Stimulated activated CD8-positive, alpha-beta memory T cell treated with anti-CD3 and anti-CD28 coated beads, Interleukin-12 subunit alpha, Interleukin-12 subunit beta, amount 100 ng/mL, for 24 hours (primary cell): ENCODE measurements around the gene SLC30A10.
"Not testable (repeated sequence)": the region's sequence is repeated elsewhere in the genome, so short reads cannot be mapped to it uniquely, and the experiment has no call there.

ENCODE experiments used
- DNase-seq: peaks from one replicate; pipeline ENCODE4 v3.0.0-alpha.2; 2020; ENCODE audit errors: extremely low read depth

SLC30A10 gene

DNA sequence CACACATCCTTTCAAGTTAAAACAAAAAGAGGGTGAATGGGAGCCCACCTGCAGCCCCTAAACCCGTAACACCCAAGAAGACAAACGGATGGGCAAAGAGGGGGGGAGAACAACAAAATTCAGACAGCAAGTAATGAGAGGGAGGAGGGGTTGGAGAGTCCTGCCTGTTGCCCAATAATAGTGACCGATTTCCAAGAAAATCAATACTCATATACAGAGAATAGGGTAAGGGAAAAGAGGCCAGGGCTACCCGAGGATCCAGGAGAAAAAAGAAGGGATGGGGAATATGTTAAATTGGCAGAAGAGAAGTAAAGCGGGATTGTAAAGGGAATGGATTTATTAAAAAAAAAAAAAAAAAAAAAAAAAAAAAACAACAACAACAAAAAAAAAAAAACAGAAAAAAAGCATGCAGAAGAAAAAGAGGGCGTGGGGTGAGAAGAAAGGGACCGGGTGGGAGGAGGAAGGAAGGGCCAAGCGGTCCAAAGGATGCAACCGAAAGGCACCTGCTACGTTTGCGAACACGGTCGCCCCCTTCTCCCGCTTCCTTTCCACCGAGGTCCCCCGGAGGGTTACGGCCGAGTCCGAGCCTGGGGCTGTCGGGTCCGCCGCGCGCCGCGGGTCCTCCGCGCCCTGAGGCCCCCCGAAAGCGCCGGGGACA is 930 bp downstream of the SLC30A10 start:
- DNase-seq = no peak

DNA sequence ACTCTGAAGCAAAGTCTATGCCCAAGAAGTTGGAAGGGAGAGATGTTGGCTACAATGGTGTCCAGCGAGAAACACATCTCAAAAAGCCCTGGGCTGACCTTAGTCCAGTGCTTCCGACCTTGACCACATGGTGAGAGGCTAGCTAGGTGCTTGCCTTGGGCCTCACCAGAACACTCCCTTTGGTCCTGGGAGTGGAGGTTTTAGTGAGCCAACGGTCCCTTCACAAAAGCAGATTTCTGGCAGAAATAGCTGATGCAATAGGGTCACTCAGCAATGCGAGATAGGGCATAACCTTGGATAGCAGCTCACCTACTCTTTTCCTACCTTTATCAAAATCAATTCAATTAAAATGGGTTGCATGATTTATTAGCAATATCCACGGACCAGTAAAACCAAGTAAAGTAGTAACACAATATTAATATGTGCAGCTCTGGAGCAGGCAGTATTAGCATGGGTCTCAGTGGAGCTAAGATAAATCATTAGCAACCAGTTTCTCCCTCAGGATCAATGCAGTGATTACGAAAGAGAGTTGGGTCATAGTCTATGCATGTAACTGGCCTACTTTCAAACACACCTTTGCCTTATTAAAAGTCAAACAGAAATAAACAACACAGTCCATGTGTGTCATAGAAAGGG is 1.9 kb downstream of the SLC30A10 start:
- DNase-seq = no peak

DNA sequence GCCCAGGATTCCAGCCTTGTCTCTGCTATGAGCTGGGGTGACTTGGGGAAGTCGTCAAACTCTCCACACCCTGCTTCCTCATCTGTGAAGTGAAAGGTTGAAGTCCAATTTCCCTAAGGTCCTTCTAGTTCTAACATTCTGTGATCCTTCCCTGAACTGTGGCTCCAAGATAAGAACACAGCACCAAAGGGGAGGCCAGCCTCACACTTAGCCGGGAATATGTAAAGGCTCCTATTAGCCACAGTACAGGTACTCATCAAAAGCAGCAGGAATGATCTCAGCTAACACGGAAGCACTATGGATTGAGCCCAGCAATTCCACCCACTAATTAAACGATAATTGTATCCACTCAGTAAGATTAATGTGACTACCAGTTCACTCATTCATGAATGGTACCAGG is 4.0 kb downstream of the SLC30A10 start:
- DNase-seq = no peak

- DNase-seq = no peak
Observed at GRCh38 chr1:219917851-219918466, 10.4 kb downstream of the SLC30A10 start.

GRCh38 chr1:219917281-219917680 is 11.1 kb downstream of the SLC30A10 start:
- no peak for DNase-seq

DNA sequence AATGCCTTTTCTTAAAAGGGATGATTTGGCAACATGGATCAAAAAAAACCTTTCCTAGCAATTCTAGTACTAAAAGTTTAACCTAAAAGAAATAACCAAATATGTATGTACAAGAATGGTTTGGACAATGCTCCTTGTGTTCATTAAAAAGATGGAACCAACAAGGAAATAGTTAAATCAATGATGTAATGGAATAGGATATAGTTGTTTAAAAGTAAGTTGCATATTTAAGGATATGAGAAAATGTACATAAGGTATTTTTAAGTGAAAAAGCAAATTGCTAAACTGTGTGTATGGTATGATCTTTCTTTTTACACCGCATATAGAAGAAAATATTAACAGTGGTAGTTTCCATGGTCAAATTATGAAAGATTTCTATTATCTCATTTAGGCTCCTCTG is 12.1 kb downstream of the SLC30A10 start:
- DNase-seq = no peak

DNA sequence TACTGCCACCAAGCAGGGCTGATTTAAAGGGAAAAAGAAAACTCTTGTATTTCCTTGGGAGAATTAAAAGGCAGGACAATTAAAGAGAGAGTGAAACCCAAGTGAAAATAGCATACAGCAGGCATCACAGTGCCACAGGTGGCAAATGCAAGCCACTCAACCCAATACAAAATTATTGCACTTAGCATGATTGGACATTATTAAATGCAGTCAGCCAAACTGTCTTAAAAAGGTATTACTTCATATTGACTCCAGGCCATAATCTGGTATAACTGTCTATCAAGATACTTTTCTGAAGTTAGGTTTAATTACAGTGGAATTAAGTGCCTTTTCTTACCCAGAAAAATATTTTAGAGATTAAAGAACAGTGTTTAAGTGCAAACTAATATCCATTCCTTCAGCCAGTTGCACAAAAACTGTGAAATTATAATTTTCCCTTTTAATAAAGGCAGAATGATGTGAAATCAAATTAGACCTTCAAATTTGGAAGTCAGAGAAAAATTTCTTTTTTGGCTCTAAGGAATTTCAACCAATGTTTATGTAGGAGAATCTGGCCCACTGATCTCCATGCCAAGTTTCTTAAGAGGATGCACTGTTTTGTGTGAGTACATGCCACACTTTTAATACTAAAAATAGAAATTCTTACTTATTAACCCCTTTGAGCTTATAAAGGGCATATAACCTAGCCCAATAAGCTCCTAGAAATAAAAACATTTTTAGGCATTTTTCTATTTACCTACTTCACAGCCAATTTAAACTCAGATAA is 15.2 kb downstream of the SLC30A10 start:
- DNase-seq = no peak

DNA sequence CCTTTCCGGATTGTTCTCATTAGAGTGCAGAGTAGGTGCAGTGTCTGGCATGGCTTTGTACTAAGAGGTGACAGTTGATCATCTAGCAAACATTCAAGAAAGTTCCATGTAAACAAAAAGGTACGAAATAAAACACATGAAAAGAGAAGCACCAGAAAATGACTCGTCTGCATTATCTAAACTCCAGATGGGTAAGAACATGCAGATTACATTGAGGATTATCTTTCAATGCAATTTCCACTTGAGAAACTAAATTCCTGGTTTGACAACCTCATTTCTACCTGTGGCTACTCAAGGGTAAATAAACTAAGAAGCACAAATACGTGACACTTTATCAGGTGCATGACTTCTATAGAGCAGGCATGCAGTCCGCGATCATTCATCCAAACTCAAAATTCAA is 17.6 kb downstream of the SLC30A10 start:
- DNase-seq = no peak

GRCh38 chr1:219909476-219909875 is 18.9 kb downstream of the SLC30A10 start:
- no peak for DNase-seq

GRCh38 chr1:219908170-219908569 is 20.2 kb downstream of the SLC30A10 start:
- no peak for DNase-seq

- no peak for DNase-seq
Observed at GRCh38 chr1:219907772-219908070, 20.6 kb downstream of the SLC30A10 start.

GRCh38 chr1:219906924-219907771 is 21.2 kb downstream of the SLC30A10 start:
- no peak for DNase-seq

DNA sequence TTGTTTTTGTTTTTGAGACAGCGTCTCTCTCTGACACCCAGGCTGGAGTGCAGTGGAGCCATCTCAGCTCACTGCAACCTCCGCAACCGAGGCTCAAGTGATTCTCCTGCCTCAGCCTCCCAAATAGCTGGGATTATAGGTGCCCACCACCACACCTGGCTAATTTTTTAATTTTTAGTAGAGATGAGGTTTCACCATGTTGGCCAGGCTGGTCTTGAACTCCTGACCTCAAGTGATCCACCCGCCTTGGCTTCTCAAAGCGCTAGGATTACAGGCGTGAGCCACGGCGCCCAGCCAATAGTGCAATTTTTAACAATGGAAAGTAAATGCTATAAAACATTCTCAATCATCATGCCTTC is 21.8 kb downstream of the SLC30A10 start:
- not testable (repeated sequence) for DNase-seq

- no peak for DNase-seq
Observed at GRCh38 chr1:219905524-219905923, 22.8 kb downstream of the SLC30A10 start.

DNA sequence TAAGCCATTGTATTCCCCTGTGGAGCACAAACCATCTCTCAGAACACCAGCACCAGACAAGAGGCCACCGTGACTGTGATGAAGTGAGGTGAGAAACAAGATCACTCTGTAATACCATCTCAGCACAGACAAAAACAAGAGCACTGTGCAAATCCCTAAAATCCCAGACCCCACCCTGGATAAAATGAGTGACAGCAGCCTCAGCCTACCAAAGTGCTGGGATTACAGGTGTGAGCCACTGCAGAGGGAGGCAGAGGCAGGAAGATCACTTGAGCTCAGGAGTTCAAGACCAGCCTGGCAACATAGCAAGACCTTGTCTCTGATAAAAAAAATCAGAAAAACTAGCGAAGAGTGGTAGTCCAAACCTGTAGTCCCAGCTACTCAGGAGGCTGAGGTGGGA is 23.4 kb downstream of the SLC30A10 start:
- no peak for DNase-seq

DNA sequence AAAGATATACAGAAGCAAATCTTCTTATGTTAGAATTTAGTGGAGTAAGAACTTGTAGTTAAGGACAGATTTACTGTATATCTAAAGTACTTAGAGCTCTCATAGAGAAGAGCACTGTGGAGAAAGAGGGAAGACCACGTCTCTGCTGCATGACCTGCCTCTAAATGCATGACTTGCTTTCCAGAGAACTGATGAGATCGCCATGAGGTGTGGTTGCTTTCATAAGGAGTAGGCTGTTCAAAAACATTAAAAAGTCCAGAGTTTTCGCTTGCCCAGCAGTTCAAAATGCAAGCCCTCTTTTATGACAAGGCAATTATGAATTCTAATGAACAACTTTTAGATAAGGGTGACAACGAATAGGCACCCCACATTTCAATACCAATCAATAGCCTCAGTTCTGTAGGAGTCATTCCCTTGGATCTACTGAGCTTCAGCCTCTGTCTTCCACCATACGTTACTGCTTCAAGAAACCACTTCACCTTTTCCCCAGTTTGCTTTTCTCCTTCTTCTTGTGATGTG is 24.9 kb downstream of the SLC30A10 start:
- no peak for DNase-seq

DNA sequence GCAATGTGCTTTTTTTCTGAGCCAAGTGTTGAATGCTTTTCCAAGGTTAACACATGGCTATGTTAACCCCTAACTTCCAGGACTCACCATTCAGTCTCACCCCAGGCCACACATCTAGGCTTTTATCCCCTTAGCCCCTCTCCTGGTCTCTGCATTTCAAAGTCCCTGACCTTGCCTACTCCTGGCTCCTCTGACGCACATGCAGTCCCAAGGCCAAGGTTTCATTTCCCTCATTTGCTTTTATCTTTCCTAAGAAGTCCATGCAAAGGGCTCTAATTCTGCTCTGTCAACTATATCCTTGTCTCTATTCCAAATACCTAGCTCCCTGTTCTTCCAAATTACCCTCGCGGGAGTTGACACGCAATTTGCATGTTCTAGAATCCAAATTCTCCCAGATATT is 25.4 kb downstream of the SLC30A10 start:
- DNase-seq = no peak

GRCh38 chr1:219900882-219901281 is 27.5 kb downstream of the SLC30A10 start:
- DNase-seq = no peak

- DNase-seq = no peak
Observed at GRCh38 chr1:219900201-219900600, 28.2 kb downstream of the SLC30A10 start.

DNA sequence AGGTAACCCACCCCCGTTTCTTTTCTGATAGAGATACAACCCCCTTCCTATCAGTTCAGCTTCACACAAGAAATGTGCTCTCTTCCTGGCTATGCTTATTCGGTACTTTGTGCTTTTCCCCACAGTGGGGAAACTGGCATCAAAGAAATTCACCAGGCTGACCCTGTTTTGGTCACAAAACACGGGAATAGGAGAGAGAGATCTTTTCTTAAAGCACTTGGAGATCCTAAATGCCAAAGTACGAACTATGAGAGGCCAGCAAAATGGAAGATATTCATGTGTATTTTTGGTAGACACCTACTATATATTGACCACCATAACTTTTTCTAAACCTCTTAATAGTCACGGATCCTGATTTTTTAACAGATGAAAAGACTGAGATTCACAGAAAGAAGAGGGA is 30.0 kb downstream of the SLC30A10 start:
- no peak for DNase-seq

DNA sequence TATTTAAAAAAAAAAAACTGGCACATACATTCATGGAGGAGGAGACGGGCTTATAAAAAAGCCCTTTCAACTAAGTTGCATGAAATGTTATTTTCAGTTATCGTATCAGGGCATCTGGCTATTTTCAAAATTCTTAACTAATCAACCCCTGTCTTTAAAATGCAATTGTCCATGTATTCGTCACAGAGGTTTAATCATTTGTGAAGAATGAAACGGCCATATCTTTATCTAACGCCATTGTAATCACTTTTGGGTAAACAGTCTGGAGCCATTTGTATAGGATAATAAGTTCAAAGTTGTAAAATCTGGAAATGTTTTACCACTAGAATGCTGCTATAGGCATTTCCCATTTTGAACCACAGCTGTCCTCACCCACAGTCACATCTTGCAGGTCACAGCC is 30.4 kb downstream of the SLC30A10 start:
- no peak for DNase-seq

- DNase-seq = not testable (repeated sequence)
Observed at GRCh38 chr1:219892271-219892670, 36.1 kb downstream of the SLC30A10 start.
